H9 (cell line): Measurements from ENCODE around the gene BRI3. TPM values are rescaled to one million over a fixed set of nuclear protein-coding genes. Genes with fewer than 3 reads are reported as not detected.

Experiments used
- DNase-seq: peaks from one replicate; pipeline ENCODE4 v3.0.0-alpha.2; 2017
- H2AFZ ChIP-seq: one replicate; pipeline ENCODE4 v1.6.1; 2013; ENCODE audit warnings: mild to moderate bottlenecking, low read length, control low read depth, moderate library complexity
- H2AK5ac ChIP-seq: 2 replicates; pipeline ENCODE4 v1.6.1; 2013; ENCODE audit warnings: low read length, control low read depth, mixed read lengths; ENCODE audit not compliant: insufficient read length
- H2BK120ac ChIP-seq: one replicate; pipeline ENCODE4 v1.6.1; 2013; ENCODE audit warnings: low read depth, mild to moderate bottlenecking, low read length, control low read depth, inconsistent platforms; ENCODE audit not compliant: poor library complexity, severe bottlenecking
- H2BK12ac ChIP-seq: 2 replicates; pipeline ENCODE4 v1.6.1; 2013; ENCODE audit warnings: low read length, control low read depth, mixed read lengths, low read depth; ENCODE audit not compliant: insufficient read length
- H2BK15ac ChIP-seq: 2 replicates; pipeline ENCODE4 v1.6.1; 2013; ENCODE audit warnings: low read depth, low read length, control low read depth
- H2BK20ac ChIP-seq: one replicate; pipeline ENCODE4 v1.6.1; 2013; ENCODE audit warnings: low read depth, mild to moderate bottlenecking, low read length, control low read depth, inconsistent platforms; ENCODE audit not compliant: poor library complexity, severe bottlenecking
- H2BK5ac ChIP-seq: 2 replicates; pipeline ENCODE4 v1.6.1; 2013; ENCODE audit warnings: low read length, control low read depth, mixed read lengths; ENCODE audit not compliant: insufficient read length
- H3K14ac ChIP-seq: 2 replicates; pipeline ENCODE4 v1.6.1; 2013; ENCODE audit warnings: low read length, control low read depth; ENCODE audit not compliant: insufficient read depth
- H3K18ac ChIP-seq: 2 replicates; pipeline ENCODE4 v1.6.1; 2013; ENCODE audit warnings: low read depth, mild to moderate bottlenecking, mixed read lengths, low read length, control low read depth; ENCODE audit not compliant: insufficient read length
- H3K23ac ChIP-seq: 2 replicates; pipeline ENCODE4 v1.6.1; 2013; ENCODE audit warnings: low read length, control low read depth, mixed read lengths, low read depth; ENCODE audit not compliant: insufficient read length
- H3K23me2 ChIP-seq: 2 replicates; pipeline ENCODE4 v1.6.1; 2013; ENCODE audit warnings: low read depth, mild to moderate bottlenecking, mixed read lengths, low read length, control low read depth; ENCODE audit not compliant: insufficient read length, poor library complexity, severe bottlenecking
- H3K27ac ChIP-seq: 2 replicates; pipeline ENCODE4 v1.5.1; 2013; ENCODE audit warnings: low read length, control low read depth, mixed read lengths, low read depth; ENCODE audit not compliant: insufficient read length
- H3K27me3 ChIP-seq: 2 replicates; pipeline ENCODE4 v1.6.1; 2013; ENCODE audit warnings: low read length, control low read depth, inconsistent platforms; ENCODE audit not compliant: insufficient read depth
- H3K4ac ChIP-seq: 2 replicates; pipeline ENCODE4 v1.6.1; 2013; ENCODE audit warnings: low read depth, mild to moderate bottlenecking, control low read depth, inconsistent platforms, low read length, moderate library complexity
- H3K4me1 ChIP-seq: 2 replicates; pipeline ENCODE4 v1.6.1; 2013; ENCODE audit warnings: low read length, control low read depth, inconsistent platforms; ENCODE audit not compliant: insufficient read depth
- H3K4me2 ChIP-seq: 2 replicates; pipeline ENCODE4 v1.6.1; 2013; ENCODE audit warnings: low read length, control low read depth, mixed read lengths; ENCODE audit not compliant: insufficient read length, insufficient read depth
- H3K56ac ChIP-seq: 2 replicates; pipeline ENCODE4 v1.6.1; 2013; ENCODE audit warnings: low read depth, mild to moderate bottlenecking, mixed read lengths, low read length, control low read depth; ENCODE audit not compliant: insufficient read length
- H3K79me1 ChIP-seq: 2 replicates; pipeline ENCODE4 v1.6.1; 2013; ENCODE audit warnings: low read depth, mild to moderate bottlenecking, moderate library complexity, low read length, control low read depth, inconsistent platforms; ENCODE audit not compliant: insufficient read depth, poor library complexity, severe bottlenecking
- H3K79me2 ChIP-seq: 2 replicates; pipeline ENCODE4 v1.6.1; 2013; ENCODE audit warnings: low read length, control low read depth, inconsistent platforms; ENCODE audit not compliant: insufficient read depth
- H3K9ac ChIP-seq: 2 replicates; pipeline ENCODE4 v1.6.1; 2013; ENCODE audit warnings: low read length, control low read depth, mixed read lengths; ENCODE audit not compliant: insufficient read length; ENCODE audit errors: extremely low read depth
- H3K9me3 ChIP-seq: one replicate; pipeline ENCODE4 v1.6.1; 2013; ENCODE audit warnings: low read depth, low read length, inconsistent platforms; ENCODE audit not compliant: control insufficient read depth
- H3T11ph ChIP-seq: one replicate; pipeline ENCODE4 v1.6.1; 2013; ENCODE audit warnings: mild to moderate bottlenecking, low read length, control low read depth, inconsistent platforms
- H4K20me1 ChIP-seq: one replicate; pipeline ENCODE4 v1.6.1; 2013; ENCODE audit not compliant: control insufficient read depth, insufficient read length, insufficient read depth
- H4K5ac ChIP-seq: 2 replicates; pipeline ENCODE4 v1.6.1; 2013; ENCODE audit warnings: low read depth, mild to moderate bottlenecking, mixed read lengths, low read length, control low read depth; ENCODE audit not compliant: insufficient read length
- H4K8ac ChIP-seq: replicated peaks from 2 replicates; pipeline ENCODE4 v1.6.1; 2013; ENCODE audit warnings: low read length, control low read depth, mixed read lengths, low read depth; ENCODE audit not compliant: insufficient read length
- H4K91ac ChIP-seq: 2 replicates; pipeline ENCODE4 v1.6.1; 2013; ENCODE audit warnings: low read depth, mild to moderate bottlenecking, moderate library complexity, mixed read lengths, low read length, control low read depth; ENCODE audit not compliant: insufficient read length
- H3K27ac Mint-ChIP-seq, 3 experiments: 2 replicates in 2 of 3; 3 replicates in 1 of 3; pipeline ENCODE4 v1.8.0; 2020 to 2021; ENCODE audit warnings: mixed read lengths in 3 of 3, mild to moderate bottlenecking in 1 of 3, moderate library complexity in 1 of 3
- H3K27me3 Mint-ChIP-seq: 2 replicates; pipeline ENCODE4 v1.8.0; 2021; ENCODE audit warnings: low read depth, mild to moderate bottlenecking, moderate library complexity, mixed read lengths
- H3K36me3 Mint-ChIP-seq, 3 experiments: 2 replicates in 2 of 3; 3 replicates in 1 of 3; pipeline ENCODE4 v1.8.0; 2020 to 2021; ENCODE audit warnings: low read depth in 3 of 3, mixed read lengths in 3 of 3; ENCODE audit not compliant: insufficient read depth in 1 of 3
- H3K4me1 Mint-ChIP-seq, 2 experiments: 2 replicates each; pipeline ENCODE4 v1.8.0; 2020; ENCODE audit warnings: mixed read lengths in 2 of 2
- H3K4me3 Mint-ChIP-seq, 2 experiments: 2 replicates in 1 of 2; 3 replicates in 1 of 2; pipeline ENCODE4 v1.8.0; 2020 to 2021; ENCODE audit warnings: mild to moderate bottlenecking in 2 of 2, mixed read lengths in 2 of 2, moderate library complexity in 1 of 2
- H3K9me3 Mint-ChIP-seq, 2 experiments: 2 replicates in 1 of 2; 3 replicates in 1 of 2; pipeline ENCODE4 v1.8.0; 2020; ENCODE audit warnings: mild to moderate bottlenecking in 2 of 2, mixed read lengths in 2 of 2, moderate library complexity in 1 of 2
- CTCF ChIP-seq: fragments of 200-600 bp; sonication (generic); conservative IDR thresholded peaks from 3 replicates; pipeline ENCODE4 v1.8.0; 2021; ENCODE audit warnings: antibody characterized with exemption, mild to moderate bottlenecking
- WGBS: extraction: QIAGEN DNeasy Blood & Tissue Kit; methylation state at CpG from one replicate; pipeline ENCODE4 v1.1.7; 2013; ENCODE audit warnings: missing lambda C conversion rate, low lambda C conversion rate, mixed read lengths; ENCODE audit not compliant: insufficient read length; ENCODE audit errors: extremely low coverage; 5-methylcytosine and 5-hydroxymethylcytosine counted together
- total RNA-seq: library from RNA; stranded (reverse); gene quantifications from 2 replicates; pipeline ENCODE4 v1.2.1, GENCODE V29; 2021

Gene BRI3
- total RNA-seq, 1 experiment from 2014 or later, result 102 TPM

- H3K79me1 ChIP-seq, result no peaks in the 10 kb centered on the region
- H4K5ac ChIP-seq, result no peak overlapping the region
- peaks cover 2% of the 10 kb centered on the region for H3K23me2 ChIP-seq
- H3K23ac ChIP-seq, result no peak overlapping the region
- Mint-ChIP-seq H3K27me3 (no peaks in the 10 kb centered on the region), H3K4me1 (peaks cover 0 to 13% of the 10 kb centered on the region in 2 experiments; a peak in 3 of 4 replicates), H3K4me3 (no peak overlapping the region), H3K36me3 (peaks cover 0 to 3% (median 2%) of the 10 kb centered on the region in 3 experiments; a peak in 1 of 7 replicates), H3K27ac (no peak overlapping the region), H3K9me3 (no peaks in the 10 kb centered on the region)
- no peaks in the 10 kb centered on the region for H3K9me3 ChIP-seq
- no peak overlapping the region for H3K4ac ChIP-seq
- H2BK15ac ChIP-seq, result no peak overlapping the region
- no peak overlapping the region for H2BK20ac ChIP-seq
- no peak overlapping the region for H3K18ac ChIP-seq
- no peaks in the 10 kb centered on the region for H3K27me3 ChIP-seq
- no peaks in the 10 kb centered on the region for H3K4me1 ChIP-seq
- no peaks in the 10 kb centered on the region for H4K20me1 ChIP-seq
- no peak overlapping the region for H3K4me2 ChIP-seq
- no peak overlapping the region for H2BK120ac ChIP-seq
- H2AK5ac ChIP-seq, result no peak overlapping the region
- H3K79me2 ChIP-seq, result no peaks in the 10 kb centered on the region
- no peak overlapping the region for H3K14ac ChIP-seq
- no peak overlapping the region for H2AFZ ChIP-seq
- DNase-seq, result no peak
- no peak overlapping the region for H2BK12ac ChIP-seq
- H4K8ac ChIP-seq, result no peak overlapping the region
- no peak for TF ChIP-seq CTCF
- no CpG with 5 or more reads among the region's 4 CpGs for WGBS
- H3K27ac ChIP-seq, result no peak overlapping the region
- H3K9ac ChIP-seq, result no peak overlapping the region
- no peak overlapping the region for H3K56ac ChIP-seq
- H2BK5ac ChIP-seq, result no peak overlapping the region
- no peak overlapping the region for H3T11ph ChIP-seq
- H4K91ac ChIP-seq, result no peak overlapping the region
Measured at GRCh38 chr7:98238076-98238475, 43.4 kb upstream of the BRI3 start.
